T-helper 2 cell treated with Interferon-gamma antibody and Interleukin-4, amounts not matched to agents 100 ng/mL and 5 ng/mL, for 36 hours (primary cell): ENCODE results near the gene LRRC3C. TPM values are rescaled to one million over a fixed set of nuclear protein-coding genes. Genes with fewer than 3 reads are reported as not detected.

Source experiments
- intact Hi-C: fragments of 100-400 bp; cut with micrococcal nuclease; formaldehyde crosslinking; loops from one replicate; pipeline ENCODE4 v1.15.1; 2023
- total RNA-seq: library from RNA; stranded (reverse); gene quantifications from 2 replicates; pipeline ENCODE4 v1.2.3, GENCODE V29; 2022

LRRC3C gene
- total RNA-seq, 1 donor from 2014 or later: not detected

DNA sequence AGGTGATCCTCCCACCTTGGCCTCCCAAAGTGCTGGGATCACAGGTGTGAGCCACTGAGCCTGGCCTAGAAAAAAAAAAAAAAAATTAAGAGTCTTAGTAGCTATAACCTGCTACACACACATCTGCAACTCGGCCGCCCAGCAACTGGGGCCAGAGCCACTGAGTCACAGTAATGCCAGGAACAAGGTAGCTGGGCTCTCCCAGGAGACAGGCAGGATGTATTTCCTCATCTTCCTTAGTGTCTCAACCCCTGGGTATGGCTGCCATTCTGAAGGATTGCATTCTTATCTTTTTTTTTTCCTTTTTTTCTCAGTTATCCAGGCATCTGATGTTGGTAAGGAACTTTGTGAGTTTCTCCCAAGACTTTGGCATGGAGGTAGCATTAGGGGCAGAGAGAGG lies 46.0 kb downstream of the LRRC3C start:
- intact Hi-C loops: no loop called here

GRCh38 chr17:39974433-39974832 lies 46.9 kb downstream of the LRRC3C start:
- intact Hi-C loops: no loop called here

DNA sequence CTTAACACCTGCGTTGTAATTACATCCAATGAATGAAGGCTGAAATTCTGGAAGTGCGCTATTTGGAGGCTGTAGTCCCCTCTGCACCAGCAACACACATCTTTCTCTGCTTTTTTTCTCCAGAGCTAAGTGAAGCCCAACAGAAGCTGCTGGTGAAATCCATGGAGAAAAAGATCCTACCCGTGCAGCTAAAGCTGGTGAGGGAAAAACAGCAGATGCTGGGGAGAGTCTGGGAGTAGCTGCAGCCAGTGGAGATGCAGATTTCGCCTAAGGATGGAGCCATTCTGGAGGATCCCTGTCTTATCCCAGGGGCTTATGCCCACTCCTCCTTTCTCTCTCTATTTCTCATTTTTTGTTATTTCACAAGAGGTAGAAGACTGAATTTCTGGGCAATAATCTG lies 48.3 kb downstream of the LRRC3C start:
- intact Hi-C loops: no loop called here

GRCh38 chr17:39979016-39979670 lies 51.6 kb downstream of the LRRC3C start:
- intact Hi-C loops: no loop called here

DNA sequence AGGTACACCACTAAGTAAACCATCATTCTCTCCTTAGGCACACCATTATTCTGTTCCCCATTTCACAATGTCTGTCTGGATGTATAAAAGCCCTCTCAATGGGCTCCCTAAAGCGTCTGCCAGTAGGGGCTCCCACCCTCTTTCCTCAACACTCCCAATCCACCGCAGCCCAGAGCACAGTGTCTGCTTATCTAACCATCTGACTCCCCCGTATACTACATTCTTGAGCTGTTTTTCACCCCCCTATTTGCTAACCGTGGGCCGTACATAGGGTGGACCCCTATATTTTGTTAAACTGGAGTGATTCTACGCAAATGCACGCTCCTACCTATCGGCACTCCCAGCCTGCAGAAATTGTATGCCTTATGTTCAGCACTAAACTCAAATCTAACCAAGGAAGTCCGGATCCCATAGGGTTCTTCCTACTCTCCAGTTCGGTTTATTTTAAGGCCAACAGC lies 52.4 kb downstream of the LRRC3C start:
- intact Hi-C loops: loop anchor here (1.0 to 5.0 kb wide), 7 partner anchors 21 to 358 kb away; partner anchors contain the start of genes LRRC3C, MIEN1, ORMDL3 and STARD3

- intact Hi-C loops: loop anchor here (1.0 to 5.0 kb wide), 7 partner anchors 21 to 358 kb away; partner anchors contain the start of genes LRRC3C, MIEN1, ORMDL3 and STARD3
Measured at GRCh38 chr17:39980351-39981206, 53.0 kb downstream of the LRRC3C start, which contains the start of gene PSMD3. TSS of gene PSMD3 (plus strand) at chr17:39980807. CDS start at chr17:39980971, 164 bp downstream.

DNA sequence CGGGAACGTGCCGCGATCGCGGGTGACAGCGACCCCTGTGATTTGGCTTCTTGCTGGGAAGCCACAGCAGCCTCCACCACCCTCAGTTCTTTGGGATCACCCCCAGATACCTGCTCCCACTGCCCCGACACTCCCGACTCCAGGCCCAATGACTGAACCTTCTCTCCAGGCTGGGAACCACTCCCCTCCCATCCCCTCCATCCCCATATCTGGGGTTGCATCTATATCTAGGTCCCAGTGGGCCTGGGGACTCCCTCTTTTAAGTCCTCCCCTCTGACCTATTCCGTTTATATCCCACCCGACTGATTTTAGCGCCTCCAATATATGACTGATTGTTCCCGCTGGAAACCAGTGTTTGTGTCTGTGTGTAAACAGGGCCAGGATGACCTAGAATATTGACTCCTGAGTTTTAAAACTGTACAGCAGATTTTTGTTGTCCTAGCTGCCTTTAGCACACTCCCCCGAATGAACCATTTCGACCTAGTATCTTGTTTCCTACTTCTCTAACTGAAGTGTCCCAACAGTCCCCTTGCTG lies 53.7 kb downstream of the LRRC3C start:
- intact Hi-C loops: loop anchor here (5.0 kb wide), 1 partner anchor 344 kb away; the partner anchor contains the start of gene STARD3

DNA sequence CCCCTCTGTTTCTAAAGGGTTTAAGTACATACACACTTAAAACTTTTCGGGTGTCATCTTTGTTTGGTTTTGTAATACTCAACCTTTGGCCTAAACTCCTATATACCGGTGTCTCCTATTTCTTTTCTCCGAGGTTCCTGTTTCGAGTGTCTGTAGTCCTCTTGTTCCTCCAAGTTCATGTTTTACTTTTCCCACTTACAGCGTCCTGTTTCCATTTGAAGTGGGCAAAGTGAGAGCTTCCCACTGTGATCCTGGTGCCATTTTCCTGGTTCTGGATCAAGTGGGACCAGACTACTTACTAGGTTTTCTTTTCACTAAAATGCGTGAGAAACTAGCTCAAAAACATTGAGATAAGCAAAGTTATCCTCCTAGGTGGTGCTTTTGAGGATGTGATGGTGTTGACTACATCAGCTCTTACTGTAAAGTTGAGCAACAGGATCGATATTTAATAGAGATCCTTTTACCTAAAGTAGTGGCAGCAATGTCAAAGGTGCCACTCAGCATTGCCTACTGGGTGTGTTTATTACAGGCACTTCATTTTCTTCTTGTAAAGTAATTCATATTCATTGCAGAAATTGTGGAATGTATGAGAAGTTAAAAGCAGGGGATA lies 54.3 kb downstream of the LRRC3C start:
- intact Hi-C loops: loop anchor here (5.0 kb wide), 1 partner anchor 345 kb away; the partner anchor contains the start of gene STARD3

DNA sequence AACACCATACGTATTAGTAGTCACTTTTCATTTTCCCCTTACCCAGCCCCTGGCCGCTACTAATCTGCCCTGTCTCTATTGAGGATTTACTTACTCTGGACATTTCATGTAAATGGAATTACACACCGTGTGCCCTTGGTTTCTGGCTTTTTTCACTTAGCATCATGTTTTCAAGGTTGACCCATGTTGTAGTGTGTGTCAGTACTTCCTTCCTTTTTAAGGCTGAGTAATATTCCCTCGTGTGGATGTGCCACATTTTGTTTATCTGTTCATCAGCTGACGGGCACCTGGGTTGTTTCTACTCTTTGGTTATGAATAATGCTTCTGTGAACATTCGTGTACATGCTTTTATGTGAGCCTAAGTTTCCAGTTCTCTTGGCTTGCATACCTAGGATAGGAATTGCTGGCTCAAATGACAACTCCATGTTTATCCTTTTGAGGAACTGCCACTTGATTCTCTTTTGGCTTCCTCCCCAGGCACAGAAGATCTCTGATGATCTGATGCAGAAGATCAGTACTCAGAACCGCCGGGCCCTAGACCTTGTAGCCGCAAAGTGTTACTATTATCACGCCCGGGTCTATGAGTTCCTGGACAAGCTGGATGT lies 60.8 kb downstream of the LRRC3C start:
- intact Hi-C loops: no loop called here

DNA sequence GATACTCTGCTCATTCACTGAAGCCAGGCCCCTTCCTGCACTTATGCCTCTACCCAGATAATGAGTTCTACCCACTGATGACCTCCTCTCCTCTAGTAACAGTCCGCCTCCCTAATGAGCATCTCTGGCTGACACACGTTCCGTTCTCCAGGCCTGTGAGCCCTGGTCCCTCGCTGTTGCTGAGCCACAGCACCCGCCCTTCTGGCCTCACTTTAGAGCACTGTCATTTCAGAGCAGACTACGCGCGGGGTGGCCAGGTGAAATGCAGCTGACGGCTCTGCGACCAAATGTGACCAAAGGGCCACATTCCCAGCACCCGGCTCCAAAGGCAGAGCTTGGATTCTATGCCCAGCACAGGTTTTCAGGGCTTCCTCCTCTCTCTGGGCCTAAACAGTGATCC lies 66.9 kb downstream of the LRRC3C start:
- intact Hi-C loops: no loop called here

Other genes with a start within 250 kb of the LRRC3C start
- gene PGAP3, start 239.7 kb upstream of the LRRC3C start, total RNA-seq: 21.6 and 25.5 TPM in 2 replicates
- gene ERBB2, start 227.7 kb upstream of the LRRC3C start, total RNA-seq: 4.4 TPM in 2 replicates
- 43.3 and 45.2 TPM in 2 replicates for gene MIEN1, start 197.2 kb upstream of the LRRC3C start, total RNA-seq
- 0.16 and 0.41 TPM in 2 replicates for gene GRB7, start 189.8 kb upstream of the LRRC3C start, total RNA-seq
- gene IKZF3, start 63.4 kb upstream of the LRRC3C start, total RNA-seq: 23.1 and 27.0 TPM in 2 replicates
- gene ZPBP2, start 59.5 kb upstream of the LRRC3C start, total RNA-seq: not detected in 2 replicates
- 53.4 and 55.8 TPM in 2 replicates for gene GSDMB, start 9.1 kb upstream of the LRRC3C start, total RNA-seq
- 120 and 134 TPM in 2 replicates for gene ORMDL3, start 131 bp upstream of the LRRC3C start, total RNA-seq
- 0.59 and 1.6 TPM in 2 replicates for gene GSDMA, start 35.3 kb downstream of the LRRC3C start, total RNA-seq
- gene PSMD3, start 53.1 kb downstream of the LRRC3C start, total RNA-seq: 125 and 132 TPM in 2 replicates
- gene CSF3, start 87.7 kb downstream of the LRRC3C start, total RNA-seq: not detected in 2 replicates
- 97.0 and 97.1 TPM in 2 replicates for gene MED24, start 126.7 kb downstream of the LRRC3C start, total RNA-seq
- 4.5 and 4.6 TPM in 2 replicates for gene THRA, start 135.2 kb downstream of the LRRC3C start, total RNA-seq
- gene NR1D1, start 172.9 kb downstream of the LRRC3C start, total RNA-seq: 3.9 and 4.0 TPM in 2 replicates
- 85.2 and 87.5 TPM in 2 replicates for gene MSL1, start 194.2 kb downstream of the LRRC3C start, total RNA-seq
- gene CASC3, start 212.8 kb downstream of the LRRC3C start, total RNA-seq: 79.9 and 91.7 TPM in 2 replicates
- 7.4 and 7.8 TPM in 2 replicates for gene RAPGEFL1, start 249.7 kb downstream of the LRRC3C start, total RNA-seq